ENCODE measurements around the gene CCNA1.

CCNA1 gene

GRCh38 chr13:36454987-36455386 lies 22.7 kb downstream of the CCNA1 start:
- no peak for DNase-seq

GRCh38 chr13:36456577-36456976 lies 24.3 kb downstream of the CCNA1 start:
- no peak for DNase-seq

- no peak for DNase-seq
Observed at GRCh38 chr13:36461506-36461905, 29.2 kb downstream of the CCNA1 start.

- no peak for DNase-seq
Observed at GRCh38 chr13:36475468-36475867, 43.2 kb downstream of the CCNA1 start.

GRCh38 chr13:36476661-36477060 lies 44.4 kb downstream of the CCNA1 start:
- DNase-seq: no peak

- no peak for DNase-seq
Observed at GRCh38 chr13:36480726-36481427, 48.6 kb downstream of the CCNA1 start.

GRCh38 chr13:36490055-36490454 lies 57.8 kb downstream of the CCNA1 start:
- no peak for DNase-seq

Measured in activated CD4-positive, alpha-beta T cell treated with anti-CD3 and anti-CD28 coated beads, Interleukin-2, amount 50 U/mL, for 1 hour (primary cell).